Measurements from ENCODE around the gene FRMPD4. TPM values are rescaled to one million over a fixed set of nuclear protein-coding genes. Genes with fewer than 3 reads are reported as not detected.

Gene FRMPD4
- total RNA-seq, 1 donor from 2014 or later, result 0.54 TPM

GRCh38 chrX:12564221-12564620 is 425.9 kb downstream of the FRMPD4 start:
- no peak overlapping the region for H3K27ac Mint-ChIP-seq (ENCODE audit: unreplicated experiment)
- H3K4me2 ChIP-seq (ENCODE audit: low read length), result no peak overlapping the region
- no peak overlapping the region for H3K9ac ChIP-seq (ENCODE audit: low read length)
- H3K4me3 ChIP-seq (ENCODE audit: insufficient read depth, low read depth, low read length), result no peak overlapping the region
- H3K27ac ChIP-seq (ENCODE audit: low read depth, low read length), result no peak overlapping the region
- no peaks in the 10 kb centered on the region for H3K27me3 ChIP-seq (ENCODE audit: insufficient read depth, low read length)
- TF ChIP-seq EZH2 (IDR thresholded peaks at IDR 0.05; ENCODE audit: insufficient read depth, low read length), result no peak
- TF ChIP-seq, protein P1, sequence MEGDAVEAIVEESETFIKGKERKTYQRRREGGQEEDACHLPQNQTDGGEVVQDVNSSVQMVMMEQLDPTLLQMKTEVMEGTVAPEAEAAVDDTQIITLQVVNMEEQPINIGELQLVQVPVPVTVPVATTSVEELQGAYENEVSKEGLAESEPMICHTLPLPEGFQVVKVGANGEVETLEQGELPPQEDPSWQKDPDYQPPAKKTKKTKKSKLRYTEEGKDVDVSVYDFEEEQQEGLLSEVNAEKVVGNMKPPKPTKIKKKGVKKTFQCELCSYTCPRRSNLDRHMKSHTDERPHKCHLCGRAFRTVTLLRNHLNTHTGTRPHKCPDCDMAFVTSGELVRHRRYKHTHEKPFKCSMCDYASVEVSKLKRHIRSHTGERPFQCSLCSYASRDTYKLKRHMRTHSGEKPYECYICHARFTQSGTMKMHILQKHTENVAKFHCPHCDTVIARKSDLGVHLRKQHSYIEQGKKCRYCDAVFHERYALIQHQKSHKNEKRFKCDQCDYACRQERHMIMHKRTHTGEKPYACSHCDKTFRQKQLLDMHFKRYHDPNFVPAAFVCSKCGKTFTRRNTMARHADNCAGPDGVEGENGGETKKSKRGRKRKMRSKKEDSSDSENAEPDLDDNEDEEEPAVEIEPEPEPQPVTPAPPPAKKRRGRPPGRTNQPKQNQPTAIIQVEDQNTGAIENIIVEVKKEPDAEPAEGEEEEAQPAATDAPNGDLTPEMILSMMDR (IDR thresholded peaks at IDR 0.05; ENCODE audit: insufficient read depth, low read depth, low read length), result no peak
- DNase-seq (ENCODE audit: low read depth), result no peak
- no peak for FAIRE-seq
- H3K4me1 Mint-ChIP-seq (ENCODE audit: low read depth, unreplicated experiment), result peaks cover 3% of the 10 kb centered on the region
- H3K79me2 ChIP-seq (ENCODE audit: insufficient read depth, low read length), result no peaks in the 10 kb centered on the region
- no peak overlapping the region for H3K4me3 Mint-ChIP-seq (ENCODE audit: unreplicated experiment)
- H3K36me3 ChIP-seq (ENCODE audit: insufficient read depth, low read length), result no peaks in the 10 kb centered on the region
- H3K9me3 Mint-ChIP-seq (ENCODE audit: unreplicated experiment), result no peaks in the 10 kb centered on the region
- no peaks in the 10 kb centered on the region for H3K27me3 Mint-ChIP-seq (ENCODE audit: low read depth, unreplicated experiment)
- no peaks in the 10 kb centered on the region for H3K4me1 ChIP-seq (ENCODE audit: insufficient read depth, low read length)
- no peak overlapping the region for H2AFZ ChIP-seq (ENCODE audit: low read depth, low read length)
- no peaks in the 10 kb centered on the region for H4K20me1 ChIP-seq (ENCODE audit: insufficient read depth, low read length)
- H3K9me3 ChIP-seq (ENCODE audit: insufficient read depth, low read depth, low read length), result no peaks in the 10 kb centered on the region
- H3K36me3 Mint-ChIP-seq (ENCODE audit: low read depth, unreplicated experiment), result no peaks in the 10 kb centered on the region

DNA sequence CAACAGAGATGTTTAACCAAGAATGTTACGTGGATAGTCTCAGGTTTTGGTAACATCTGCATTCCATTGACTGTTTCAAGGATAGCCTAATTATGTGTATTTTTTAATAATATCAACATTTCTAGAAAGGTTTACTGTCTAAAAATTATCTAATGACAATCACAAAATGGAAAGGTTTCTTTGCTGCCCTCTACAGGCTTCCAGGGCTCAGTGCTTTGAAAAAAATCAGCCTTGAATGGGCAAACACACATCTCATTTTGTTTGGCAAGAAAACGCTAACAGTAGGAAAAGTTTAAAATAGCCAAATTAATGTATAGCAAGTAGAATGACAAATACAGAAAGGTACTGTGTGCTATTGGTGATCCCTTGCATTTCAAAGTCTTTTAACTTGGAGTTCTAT is 429.6 kb downstream of the FRMPD4 start:
- FAIRE-seq, result no peak
- no peak overlapping the region for H3K4me3 Mint-ChIP-seq (ENCODE audit: unreplicated experiment)

DNA sequence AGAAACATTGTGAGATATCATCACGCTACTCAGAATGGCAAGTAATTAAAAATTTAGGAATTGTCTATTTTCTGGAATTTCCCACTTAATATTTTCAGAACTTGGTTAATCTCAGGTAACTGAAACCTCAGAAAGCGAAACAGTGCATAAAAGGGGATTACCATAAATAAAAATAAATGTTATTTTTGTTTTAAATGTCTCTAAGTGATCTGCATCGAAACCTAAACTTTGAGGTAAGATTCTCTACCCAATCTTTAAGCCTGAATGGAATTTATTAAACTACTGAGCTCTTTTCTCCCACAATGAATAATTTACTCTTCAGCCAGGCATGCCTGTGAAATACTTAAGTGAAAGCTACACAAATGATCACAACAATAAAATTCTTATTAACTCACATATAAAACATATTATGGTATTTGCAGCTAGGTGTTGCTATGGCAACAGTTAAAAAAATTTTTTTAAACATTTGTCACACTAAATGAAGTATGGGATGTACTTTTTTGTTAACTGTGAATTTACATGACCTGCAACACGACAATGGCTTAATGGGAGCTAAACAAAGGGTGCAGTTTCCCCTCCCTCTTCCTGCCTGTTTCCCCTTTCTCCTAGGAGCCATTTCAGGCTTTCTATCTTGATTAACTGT is 432.7 kb downstream of the FRMPD4 start:
- H3K79me2 ChIP-seq (ENCODE audit: insufficient read depth, low read length), result no peaks in the 10 kb centered on the region
- H2AFZ ChIP-seq (ENCODE audit: low read depth, low read length), result no peak overlapping the region
- H3K4me1 ChIP-seq (ENCODE audit: insufficient read depth, low read length), result no peaks in the 10 kb centered on the region
- H3K4me1 Mint-ChIP-seq (ENCODE audit: low read depth, unreplicated experiment), result no peaks in the 10 kb centered on the region
- no peak overlapping the region for H3K27ac Mint-ChIP-seq (ENCODE audit: unreplicated experiment)
- no peaks in the 10 kb centered on the region for H4K20me1 ChIP-seq (ENCODE audit: insufficient read depth, low read length)
- no peaks in the 10 kb centered on the region for H3K27me3 Mint-ChIP-seq (ENCODE audit: low read depth, unreplicated experiment)
- no peaks in the 10 kb centered on the region for H3K9me3 Mint-ChIP-seq (ENCODE audit: unreplicated experiment)
- H3K36me3 Mint-ChIP-seq (ENCODE audit: low read depth, unreplicated experiment), result no peaks in the 10 kb centered on the region
- TF ChIP-seq, protein P1 (IDR thresholded peaks at IDR 0.05; ENCODE audit: insufficient read depth, low read depth, low read length), result no peak
- TF ChIP-seq EZH2 (IDR thresholded peaks at IDR 0.05; ENCODE audit: insufficient read depth, low read length), result no peak
- no peak for DNase-seq (ENCODE audit: low read depth)
- H3K9me3 ChIP-seq (ENCODE audit: insufficient read depth, low read depth, low read length), result no peaks in the 10 kb centered on the region
- H3K36me3 ChIP-seq (ENCODE audit: insufficient read depth, low read length), result no peaks in the 10 kb centered on the region
- FAIRE-seq, result peak; percentile 37
- H3K4me3 ChIP-seq (ENCODE audit: insufficient read depth, low read depth, low read length), result no peak overlapping the region
- no peak overlapping the region for H3K9ac ChIP-seq (ENCODE audit: low read length)
- no peak overlapping the region for H3K27ac ChIP-seq (ENCODE audit: low read depth, low read length)
- no peak overlapping the region for H3K4me2 ChIP-seq (ENCODE audit: low read length)
- H3K27me3 ChIP-seq (ENCODE audit: insufficient read depth, low read length), result no peaks in the 10 kb centered on the region
- H3K4me3 Mint-ChIP-seq (ENCODE audit: unreplicated experiment), result no peak overlapping the region

More for the DNA sequence above, 429.6 kb downstream of the FRMPD4 start:
- H3K9me3 ChIP-seq (ENCODE audit: insufficient read depth, low read depth, low read length), result no peaks in the 10 kb centered on the region
- H3K9me3 Mint-ChIP-seq (ENCODE audit: unreplicated experiment), result no peaks in the 10 kb centered on the region
- no peaks in the 10 kb centered on the region for H3K4me1 ChIP-seq (ENCODE audit: insufficient read depth, low read length)
- no peak overlapping the region for H3K27ac ChIP-seq (ENCODE audit: low read depth, low read length)
- H3K4me2 ChIP-seq (ENCODE audit: low read length), result no peak overlapping the region
- no peak overlapping the region for H3K4me3 ChIP-seq (ENCODE audit: insufficient read depth, low read depth, low read length)
- no peaks in the 10 kb centered on the region for H3K27me3 ChIP-seq (ENCODE audit: insufficient read depth, low read length)
- no peaks in the 10 kb centered on the region for H3K79me2 ChIP-seq (ENCODE audit: insufficient read depth, low read length)
- no peak for TF ChIP-seq EZH2 (IDR thresholded peaks at IDR 0.05; ENCODE audit: insufficient read depth, low read length)
- TF ChIP-seq, protein P1 (IDR thresholded peaks at IDR 0.05; ENCODE audit: insufficient read depth, low read depth, low read length), result peak; percentile 55
- H2AFZ ChIP-seq (ENCODE audit: low read depth, low read length), result no peak overlapping the region
- H3K36me3 ChIP-seq (ENCODE audit: insufficient read depth, low read length), result no peaks in the 10 kb centered on the region
- no peak overlapping the region for H3K9ac ChIP-seq (ENCODE audit: low read length)
- no peaks in the 10 kb centered on the region for H4K20me1 ChIP-seq (ENCODE audit: insufficient read depth, low read length)
- DNase-seq (ENCODE audit: low read depth), result no peak
- peaks cover 3% of the 10 kb centered on the region for H3K4me1 Mint-ChIP-seq (ENCODE audit: low read depth, unreplicated experiment)
- H3K36me3 Mint-ChIP-seq (ENCODE audit: low read depth, unreplicated experiment), result no peaks in the 10 kb centered on the region
- H3K27me3 Mint-ChIP-seq (ENCODE audit: low read depth, unreplicated experiment), result no peaks in the 10 kb centered on the region
- H3K27ac Mint-ChIP-seq (ENCODE audit: unreplicated experiment), result no peak overlapping the region

Measured in astrocyte (in vitro differentiated cells and primary cell).